H1 (cell line): Measurements from ENCODE around the gene SF3B6.
"Not testable (repeated sequence)": the region's sequence is repeated elsewhere in the genome, so short reads cannot be mapped to it uniquely, and the experiment has no call there.

Experiments used
- BACH1 ChIP-seq: IDR thresholded peaks from 2 replicates; pipeline ENCODE4 v1.6.1; 2012; ENCODE audit warnings: low read length, improper control_type of control experiment
- CEBPB ChIP-seq: IDR thresholded peaks from 2 replicates; pipeline ENCODE4 v1.6.1; 2012; ENCODE audit warnings: low read depth, low read length
- CTCF ChIP-seq, 3 experiments: IDR thresholded peaks; 1 replicate in 2 of 3; 2 replicates in 1 of 3; pipeline versions ENCODE4 v1.5.1 to v1.6.1; 2011; ENCODE audit warnings: low read length in 3 of 3, mild to moderate bottlenecking in 3 of 3, inconsistent platforms in 2 of 3, low read depth in 1 of 3, moderate library complexity in 1 of 3; ENCODE audit not compliant: insufficient read depth in 1 of 3; ENCODE audit errors: control extremely low read depth in 1 of 3
- EZH2 ChIP-seq: fragments of 200-600 bp; sonication (generic); IDR thresholded peaks from 2 replicates; pipeline ENCODE4 v1.7.1; 2012; ENCODE audit warnings: low read depth, mild to moderate bottlenecking, moderate library complexity, low read length, inconsistent platforms; ENCODE audit not compliant: severe bottlenecking
- FOSL1 ChIP-seq: IDR thresholded peaks from 2 replicates; pipeline ENCODE4 v1.6.1; 2011; ENCODE audit warnings: mild to moderate bottlenecking, low read depth, low read length, moderate library complexity; ENCODE audit not compliant: insufficient read depth
- JUN ChIP-seq: IDR thresholded peaks from 2 replicates; pipeline ENCODE4 v1.6.1; 2011; ENCODE audit warnings: low read depth, mild to moderate bottlenecking, improper control_type of control experiment, low read length
- RAD21 ChIP-seq, 2 experiments: IDR thresholded peaks in 1 of 2; conservative IDR thresholded peaks in 1 of 2; 2 replicates each; pipeline ENCODE4 v1.6.1; 2011; ENCODE audit warnings: low read depth in 2 of 2, low read length in 2 of 2, improper control_type of control experiment in 1 of 2, inconsistent platforms in 1 of 2, mild to moderate bottlenecking in 1 of 2, moderate library complexity in 1 of 2
- RBBP5 ChIP-seq: IDR thresholded peaks from 2 replicates; pipeline ENCODE4 v1.7.1; 2012; ENCODE audit warnings: low read depth, mild to moderate bottlenecking, inconsistent platforms, low read length, moderate library complexity, borderline replicate concordance
- RNF2 ChIP-seq: fragments of 200-900, 300-1000 bp; sonication (generic); IDR thresholded peaks from 2 replicates; pipeline ENCODE4 v1.7.1; 2016; ENCODE audit warnings: borderline replicate concordance, low read depth, mild to moderate bottlenecking, antibody characterized with exemption, low read length; ENCODE audit not compliant: poor library complexity, severe bottlenecking; ENCODE audit errors: missing control alignments
- SIN3A ChIP-seq, 2 experiments: IDR thresholded peaks in 1 of 2; conservative IDR thresholded peaks in 1 of 2; 2 replicates each; pipeline ENCODE4 v1.6.1; 2011 to 2012; ENCODE audit warnings: low read length in 2 of 2, improper control_type of control experiment in 1 of 2, low read depth in 1 of 2, mild to moderate bottlenecking in 1 of 2
- YY1 ChIP-seq: IDR thresholded peaks from 2 replicates; pipeline ENCODE4 v1.6.1; 2011; ENCODE audit warnings: low read depth, mild to moderate bottlenecking, low read length
- ZNF274 ChIP-seq: IDR thresholded peaks from 2 replicates; pipeline ENCODE4 v1.7.0; 2012; ENCODE audit warnings: low read length, borderline replicate concordance; ENCODE audit errors: extremely low read depth

- TF ChIP-seq CTCF (IDR thresholded peaks at IDR 0.05; ENCODE audit: control extremely low read depth in 1 of 3, insufficient read depth in 1 of 3, low read depth in 1 of 3, low read length in 3 of 3); RNF2; ZNF274; FOSL1; JUN; RBBP5; BACH1; YY1; RAD21 (IDR thresholded peaks at IDR 0.05 in 1 of 2, conservative IDR thresholded peaks at IDR 0.05 in 1 of 2; ENCODE audit: low read depth in 2 of 2, low read length in 2 of 2); EZH2; SIN3A (conservative IDR thresholded peaks at IDR 0.05 in 1 of 2, IDR thresholded peaks at IDR 0.05 in 1 of 2; ENCODE audit: low read depth in 1 of 2, low read length in 2 of 2); CEBPB: not testable (repeated sequence)
Observed at GRCh38 chr2:24093270-24093669, 17.1 kb upstream of the SF3B6 start.
